Vagina (tissue), 2 donors: ENCODE data around the gene PROB1.

Experiments
- POLR2AphosphoS5 ChIP-seq, 2 donors: sonication (generic); formaldehyde crosslinking; IDR thresholded peaks; one replicate each; pipeline ENCODE4 v1.9.0; 2017; ENCODE audit warnings: antibody characterized with exemption in 2 of 2, mild to moderate bottlenecking in 2 of 2, low read depth in 1 of 2; ENCODE audit not compliant: insufficient read depth in 1 of 2
- TF ChIP-seq, protein P1 (sequence below), 3 experiments: fragments of 450-650 bp in 2 of 3; fragments of 200-600 bp in 1 of 3; sonication (generic) in 1 of 3; IDR thresholded peaks; one replicate each; pipeline ENCODE4 v1.5.1; 2017 to 2019; ENCODE audit warnings: antibody characterized with exemption in 3 of 3, mild to moderate bottlenecking in 2 of 3, moderate library complexity in 2 of 3

DNA sequence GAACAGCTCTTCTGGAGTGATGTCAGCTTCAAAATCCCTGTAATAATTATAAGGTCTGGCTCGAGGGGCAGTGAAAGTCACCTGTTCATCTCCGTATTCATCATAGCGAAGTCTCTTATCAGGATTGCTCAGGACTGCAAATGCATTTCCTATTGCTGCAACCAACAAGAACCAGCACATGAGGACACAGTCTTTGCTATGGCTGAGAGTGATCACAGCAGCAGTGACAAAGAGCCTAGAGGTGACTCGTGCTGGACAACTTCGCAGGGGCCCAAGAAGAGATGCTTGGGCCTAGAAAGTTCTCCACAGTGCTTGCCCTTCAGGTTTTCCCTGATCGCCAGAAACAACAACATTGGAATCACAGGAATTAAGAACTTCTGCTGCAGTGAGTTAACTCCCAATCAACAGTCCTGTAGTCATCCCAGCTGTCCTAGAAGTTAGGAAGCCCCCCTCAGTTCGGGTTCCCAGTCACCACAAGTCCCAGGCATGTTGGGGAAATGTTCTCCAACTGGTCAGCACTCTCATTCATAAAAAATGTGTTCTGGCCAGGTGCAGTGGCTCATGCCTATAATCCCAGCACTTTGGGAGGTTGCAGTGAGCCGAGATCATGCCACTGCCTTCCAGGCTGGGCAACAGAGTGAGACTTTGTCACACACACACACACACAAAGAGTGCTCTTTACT, 31.4 kb upstream of the PROB1 start:
- no peak for TF ChIP-seq POLR2AphosphoS5 (IDR thresholded peaks at IDR 0.05; ENCODE audit: insufficient read depth in 1 of 2, low read depth in 1 of 2)
- TF ChIP-seq, protein P1, sequence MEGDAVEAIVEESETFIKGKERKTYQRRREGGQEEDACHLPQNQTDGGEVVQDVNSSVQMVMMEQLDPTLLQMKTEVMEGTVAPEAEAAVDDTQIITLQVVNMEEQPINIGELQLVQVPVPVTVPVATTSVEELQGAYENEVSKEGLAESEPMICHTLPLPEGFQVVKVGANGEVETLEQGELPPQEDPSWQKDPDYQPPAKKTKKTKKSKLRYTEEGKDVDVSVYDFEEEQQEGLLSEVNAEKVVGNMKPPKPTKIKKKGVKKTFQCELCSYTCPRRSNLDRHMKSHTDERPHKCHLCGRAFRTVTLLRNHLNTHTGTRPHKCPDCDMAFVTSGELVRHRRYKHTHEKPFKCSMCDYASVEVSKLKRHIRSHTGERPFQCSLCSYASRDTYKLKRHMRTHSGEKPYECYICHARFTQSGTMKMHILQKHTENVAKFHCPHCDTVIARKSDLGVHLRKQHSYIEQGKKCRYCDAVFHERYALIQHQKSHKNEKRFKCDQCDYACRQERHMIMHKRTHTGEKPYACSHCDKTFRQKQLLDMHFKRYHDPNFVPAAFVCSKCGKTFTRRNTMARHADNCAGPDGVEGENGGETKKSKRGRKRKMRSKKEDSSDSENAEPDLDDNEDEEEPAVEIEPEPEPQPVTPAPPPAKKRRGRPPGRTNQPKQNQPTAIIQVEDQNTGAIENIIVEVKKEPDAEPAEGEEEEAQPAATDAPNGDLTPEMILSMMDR (IDR thresholded peaks at IDR 0.05), result no peak
